Measurements from ENCODE around the gene NLRP12.
A peak's percentile ranks its signal among the peaks of the same experiment; 100 is the strongest.
"Not testable (repeated sequence)": the region's sequence is repeated elsewhere in the genome, so short reads cannot be mapped to it uniquely, and the experiment has no call there.

The NLRP12 gene

GRCh38 chr19:53780506-53780905, 43.6 kb downstream of the NLRP12 start:
- no peak for DNase-seq

GRCh38 chr19:53775524-53775923, 48.6 kb downstream of the NLRP12 start:
- no peak for DNase-seq

GRCh38 chr19:53774491-53774890, 49.6 kb downstream of the NLRP12 start:
- DNase-seq: not testable (repeated sequence)

- no peak for DNase-seq
Measured at GRCh38 chr19:53773999-53774398, 50.1 kb downstream of the NLRP12 start.

- DNase-seq: peak; percentile 61
Measured at GRCh38 chr19:53772943-53773342, 51.2 kb downstream of the NLRP12 start.

GRCh38 chr19:53771144-53771543, 53.0 kb downstream of the NLRP12 start:
- DNase-seq: no peak

- DNase-seq: not testable (repeated sequence)
Measured at GRCh38 chr19:53769696-53770309, 54.3 kb downstream of the NLRP12 start.

GRCh38 chr19:53768401-53768800, 55.7 kb downstream of the NLRP12 start:
- no peak for DNase-seq

GRCh38 chr19:53758991-53759390, 65.1 kb downstream of the NLRP12 start:
- DNase-seq: not testable (repeated sequence)

Data from activated CD4-positive, alpha-beta T cell treated with anti-CD3 and anti-CD28 coated beads, Interleukin-2, Interleukin-6, amounts not matched to agents 100 ng/mL and 50 ng/mL, durations not matched to agents 16 hours and 8 hours (primary cell).